NT2/D1 (cell line): ENCODE results near the gene ANAPC7.

Experiments
- SUZ12 ChIP-seq: IDR thresholded peaks from 2 replicates; pipeline ENCODE4 v1.6.1; 2011; ENCODE audit not compliant: insufficient read length, insufficient read depth; ENCODE audit errors: extremely low read depth
- YY1 ChIP-seq: IDR thresholded peaks from 2 replicates; pipeline ENCODE4 v1.6.1; 2011; ENCODE audit not compliant: insufficient read length, insufficient read depth
- ZNF274 ChIP-seq: IDR thresholded peaks from 2 replicates; pipeline ENCODE4 v1.6.1; 2011; ENCODE audit warnings: mild to moderate bottlenecking, low read depth, low read length

DNA sequence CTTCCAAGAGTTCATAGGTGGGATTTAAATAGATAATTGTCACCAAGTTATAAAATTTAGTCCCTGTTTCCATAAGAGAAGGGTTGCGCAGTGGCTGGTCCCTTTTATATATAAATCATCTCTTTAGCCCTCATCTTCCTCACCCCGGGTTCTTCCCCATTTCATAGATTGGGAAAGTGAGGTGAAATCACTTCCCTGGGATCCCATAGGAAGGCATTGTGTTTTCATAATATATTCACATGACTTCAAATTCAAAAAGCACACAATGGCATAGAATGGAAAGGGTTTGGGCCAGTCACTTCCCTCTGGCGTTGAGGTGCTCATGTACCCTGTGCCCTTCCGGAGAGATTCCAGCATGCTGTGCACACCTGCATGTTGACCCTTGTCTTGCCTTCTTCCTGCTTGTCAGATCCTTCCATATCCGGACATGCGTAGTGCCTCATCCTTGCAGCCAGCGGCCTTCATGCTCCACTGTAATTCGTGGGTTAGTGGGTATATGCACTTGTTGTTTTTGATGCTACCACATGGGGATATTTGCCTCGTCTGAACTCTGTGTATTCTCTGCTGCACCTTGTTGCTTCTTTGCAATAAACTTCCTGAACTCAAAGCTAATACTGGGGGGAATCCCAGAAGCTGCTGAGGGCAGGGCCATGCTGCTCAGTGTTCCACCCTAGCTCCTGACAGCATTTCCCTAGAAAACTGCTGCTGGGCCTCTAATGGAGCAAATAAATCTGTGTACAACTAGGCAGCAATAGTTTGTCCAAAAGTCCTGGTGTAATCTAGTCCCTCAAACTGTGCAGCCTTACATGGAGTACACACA lies 59.6 kb downstream of the ANAPC7 start:
- TF ChIP-seq ZNF274: no peak
- no peak for TF ChIP-seq SUZ12
- no peak for TF ChIP-seq YY1
